Endothelial cell of umbilical vein (primary cell): ENCODE data around the gene FBL.
"Not testable (repeated sequence)": the region's sequence is repeated elsewhere in the genome, so short reads cannot be mapped to it uniquely, and the experiment has no call there.

ENCODE experiments used
- EZH2 ChIP-seq: IDR thresholded peaks from 2 replicates; pipeline ENCODE4 v1.6.1; 2012; ENCODE audit warnings: borderline replicate concordance, low read depth, mild to moderate bottlenecking, moderate library complexity, low read length, inconsistent platforms; ENCODE audit not compliant: severe bottlenecking
- FOS ChIP-seq: IDR thresholded peaks from 2 replicates; pipeline ENCODE4 v1.6.1; 2011; ENCODE audit warnings: mild to moderate bottlenecking, low read length, moderate library complexity, borderline replicate concordance; ENCODE audit not compliant: insufficient read depth
- POLR2AphosphoS5 ChIP-seq: IDR thresholded peaks from 2 replicates; pipeline ENCODE4 v1.6.1; 2012; ENCODE audit warnings: low read depth, mild to moderate bottlenecking, control low read depth, low read length, moderate library complexity; ENCODE audit not compliant: insufficient read depth
- TF ChIP-seq, protein P1 (sequence below), 2 donors: IDR thresholded peaks; 1 replicate in 1 of 2; 2 replicates in 1 of 2; pipeline ENCODE4 v1.5.1; 2011; ENCODE audit warnings: low read length in 2 of 2, mild to moderate bottlenecking in 2 of 2, moderate library complexity in 2 of 2, control low read depth in 1 of 2, inconsistent platforms in 1 of 2, low read depth in 1 of 2; ENCODE audit not compliant: insufficient read depth in 1 of 2; ENCODE audit errors: extremely low read depth in 1 of 2

DNA sequence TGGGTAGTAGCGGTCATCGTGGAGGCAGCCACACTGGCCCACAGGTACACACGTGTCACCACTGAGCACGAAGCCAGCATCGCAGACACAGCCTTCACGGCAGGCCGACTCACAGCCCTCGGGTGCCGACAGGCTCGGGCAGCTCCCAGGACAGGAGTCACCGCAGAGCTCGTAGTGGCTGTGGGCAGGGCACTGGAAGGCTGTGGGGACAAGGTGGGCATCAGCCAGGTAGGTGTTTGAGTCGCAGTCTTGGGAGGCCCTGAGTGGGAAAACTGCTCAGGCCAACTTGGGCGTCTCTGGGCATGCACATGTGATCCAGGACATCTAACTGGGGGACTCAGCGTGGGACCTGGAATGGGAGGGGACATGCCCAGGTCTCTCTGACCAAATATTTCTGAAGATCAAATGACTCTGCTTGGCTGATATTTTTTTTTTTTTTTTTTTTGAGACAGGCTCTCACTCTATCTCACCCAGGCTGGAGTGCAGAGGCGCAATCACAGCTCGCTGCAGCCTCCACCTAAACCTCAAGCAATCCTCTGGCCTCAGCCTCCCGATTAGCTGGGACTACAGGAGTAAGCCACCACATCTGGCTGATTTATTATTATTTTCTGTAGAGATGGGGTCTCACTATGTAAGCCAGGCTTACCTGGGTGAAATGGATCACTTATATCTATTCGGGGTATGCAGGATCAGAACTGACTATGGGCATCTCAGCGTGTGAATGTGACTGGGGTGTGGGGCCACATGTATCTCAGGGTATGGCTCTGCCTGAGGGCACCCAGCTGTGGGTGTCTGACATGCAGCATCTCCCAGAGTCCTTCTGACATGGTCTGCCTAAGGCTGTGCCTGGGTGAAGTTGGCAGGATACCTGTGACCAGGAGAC is 43.9 kb upstream of the FBL start:
- TF ChIP-seq, protein P1, sequence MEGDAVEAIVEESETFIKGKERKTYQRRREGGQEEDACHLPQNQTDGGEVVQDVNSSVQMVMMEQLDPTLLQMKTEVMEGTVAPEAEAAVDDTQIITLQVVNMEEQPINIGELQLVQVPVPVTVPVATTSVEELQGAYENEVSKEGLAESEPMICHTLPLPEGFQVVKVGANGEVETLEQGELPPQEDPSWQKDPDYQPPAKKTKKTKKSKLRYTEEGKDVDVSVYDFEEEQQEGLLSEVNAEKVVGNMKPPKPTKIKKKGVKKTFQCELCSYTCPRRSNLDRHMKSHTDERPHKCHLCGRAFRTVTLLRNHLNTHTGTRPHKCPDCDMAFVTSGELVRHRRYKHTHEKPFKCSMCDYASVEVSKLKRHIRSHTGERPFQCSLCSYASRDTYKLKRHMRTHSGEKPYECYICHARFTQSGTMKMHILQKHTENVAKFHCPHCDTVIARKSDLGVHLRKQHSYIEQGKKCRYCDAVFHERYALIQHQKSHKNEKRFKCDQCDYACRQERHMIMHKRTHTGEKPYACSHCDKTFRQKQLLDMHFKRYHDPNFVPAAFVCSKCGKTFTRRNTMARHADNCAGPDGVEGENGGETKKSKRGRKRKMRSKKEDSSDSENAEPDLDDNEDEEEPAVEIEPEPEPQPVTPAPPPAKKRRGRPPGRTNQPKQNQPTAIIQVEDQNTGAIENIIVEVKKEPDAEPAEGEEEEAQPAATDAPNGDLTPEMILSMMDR (IDR thresholded peaks at IDR 0.05; ENCODE audit: extremely low read depth in 1 of 2, insufficient read depth in 1 of 2, low read depth in 1 of 2, low read length in 2 of 2): not testable (repeated sequence)
- not testable (repeated sequence) for TF ChIP-seq EZH2, FOS, POLR2AphosphoS5
